Measurements from ENCODE around the gene SPA17.
A peak's percentile ranks its signal among the peaks of the same experiment; 100 is the strongest.

The SPA17 gene

GRCh38 chr11:124745270-124745834 lies 71.6 kb downstream of the SPA17 start:
- intact Hi-C loops (cut with DNase I; ENCODE audit: low total_unique reads) = loop anchor here (10.0 kb wide), 1 partner anchor 49 kb away; no protein-coding TSS in a partner anchor
- H3K27me3 ChIP-seq = no peaks in the 10 kb centered on the region

GRCh38 chr11:124745835-124746620 lies 72.3 kb downstream of the SPA17 start:
- TF ChIP-seq CTCF (IDR thresholded peaks at IDR 0.05) = no peak
- intact Hi-C loops (cut with DNase I; ENCODE audit: low total_unique reads) = loop anchor here (10.0 kb wide), 1 partner anchor 49 kb away; no protein-coding TSS in a partner anchor

More at GRCh38 chr11:124745270-124745834, 71.6 kb downstream of the SPA17 start:
- H3K36me3 ChIP-seq = peaks cover 0 to 4% (median 0%) of the 10 kb centered on the region in 3 donors
- peak overlapping the region in 1 of 2 donors; percentile 77 for H3K27ac ChIP-seq
- H3K4me1 ChIP-seq = peaks cover 0 to 44% (median 14%) of the 10 kb centered on the region in 4 donors
- no peaks in the 10 kb centered on the region for H3K9me3 ChIP-seq
- peak overlapping the region; percentile 60 to 61 for H3K4me3 ChIP-seq
- DNase-seq = no peak
- TF ChIP-seq CTCF (IDR thresholded peaks at IDR 0.05) = no peak

GRCh38 chr11:124746621-124747243 lies 73.0 kb downstream of the SPA17 start:
- Histone ChIP-seq H3K4me3 (peak overlapping the region; percentile 60 to 61), H3K27ac (peak overlapping the region; percentile 77 to 80), H3K36me3 (peaks cover 0 to 12% (median 6%) of the 10 kb centered on the region in 3 donors), H3K9me3 (no peaks in the 10 kb centered on the region), H3K4me1 (peaks cover 0 to 36% (median 11%) of the 10 kb centered on the region in 4 donors), H3K27me3 (no peaks in the 10 kb centered on the region)
- TF ChIP-seq CTCF (IDR thresholded peaks at IDR 0.05) = peak; percentile 34
- intact Hi-C loops (cut with DNase I; ENCODE audit: low total_unique reads) = loop anchor here (10.0 kb wide), 1 partner anchor 48 kb away; no protein-coding TSS in a partner anchor
- peak; percentile 65 to 91 for DNase-seq

More at GRCh38 chr11:124745835-124746620, 72.3 kb downstream of the SPA17 start:
- Histone ChIP-seq H3K36me3 (peaks cover 0 to 7% (median 0%) of the 10 kb centered on the region in 3 donors), H3K9me3 (no peaks in the 10 kb centered on the region), H3K4me1 (peaks cover 0 to 39% (median 10%) of the 10 kb centered on the region in 4 donors), H3K4me3 (peak overlapping the region; percentile 60 to 61), H3K27me3 (no peaks in the 10 kb centered on the region), H3K27ac (peak overlapping the region; percentile 77 to 80)
- DNase-seq = no peak
